ENCODE results near the gene KCNAB1.

GRCh38 chr3:156240642-156241041 is 120.3 kb downstream of the KCNAB1 start:
- no peak for TF ChIP-seq CTCF (IDR thresholded peaks at IDR 0.05; ENCODE audit: low read length)
- no peak for TF ChIP-seq EZH2 (IDR thresholded peaks at IDR 0.05; ENCODE audit: borderline replicate concordance, low read length)
